HG03103 (cell line): ENCODE measurements around the gene USHBP1.
A peak's percentile ranks its signal among the peaks of the same experiment; 100 is the strongest.

Experiments used
- ATAC-seq: cut with Tn5 transposase; IDR thresholded peaks from one replicate; pipeline ENCODE4 v1.9.1; 2021; ENCODE audit warnings: low read depth; ENCODE audit not compliant: unreplicated experiment

The USHBP1 gene

GRCh38 chr19:17264641-17264979 is at the start of gene USHBP1:
Gene USHBP1, minus strand, starts transcription at chr19:17264745. Its CDS starts 446 bp downstream, at chr19:17264299.
- ATAC-seq: no peak

DNA sequence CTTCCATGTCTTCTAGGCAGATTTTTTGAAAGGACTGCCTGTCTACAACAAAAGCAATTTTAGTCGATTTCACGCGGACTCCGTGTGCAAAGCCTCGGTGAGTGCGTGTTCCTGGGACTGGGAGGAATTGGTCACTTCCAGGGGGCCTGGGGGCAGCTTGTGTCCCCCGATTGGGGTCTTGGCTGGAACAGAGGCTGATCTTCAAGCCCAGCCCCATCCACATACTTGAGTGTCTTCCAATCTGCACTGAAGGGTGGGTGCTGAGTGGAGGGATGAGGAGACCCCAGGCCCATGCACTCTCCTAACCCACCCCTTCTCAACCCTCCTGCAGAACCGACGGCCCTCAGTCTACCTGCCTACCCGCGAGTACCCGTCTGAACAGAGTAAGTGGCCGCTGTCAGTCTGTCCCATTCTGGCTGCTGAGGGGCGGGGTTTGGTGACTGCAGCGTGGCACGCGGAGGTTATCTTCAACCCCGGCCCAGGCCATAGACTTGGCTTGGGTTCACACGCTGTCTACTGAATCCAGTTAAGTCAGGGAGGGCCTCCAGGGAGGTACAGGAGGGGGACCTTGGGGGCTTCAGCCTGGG is 49.6 kb upstream of the USHBP1 start:
- ATAC-seq: no peak

GRCh38 chr19:17312189-17313113 is 47.9 kb upstream of the USHBP1 start:
- no peak for ATAC-seq

- ATAC-seq: no peak
These were observed 47.1 kb upstream of the USHBP1 start for GRCh38 chr19:17311455-17312188.

DNA sequence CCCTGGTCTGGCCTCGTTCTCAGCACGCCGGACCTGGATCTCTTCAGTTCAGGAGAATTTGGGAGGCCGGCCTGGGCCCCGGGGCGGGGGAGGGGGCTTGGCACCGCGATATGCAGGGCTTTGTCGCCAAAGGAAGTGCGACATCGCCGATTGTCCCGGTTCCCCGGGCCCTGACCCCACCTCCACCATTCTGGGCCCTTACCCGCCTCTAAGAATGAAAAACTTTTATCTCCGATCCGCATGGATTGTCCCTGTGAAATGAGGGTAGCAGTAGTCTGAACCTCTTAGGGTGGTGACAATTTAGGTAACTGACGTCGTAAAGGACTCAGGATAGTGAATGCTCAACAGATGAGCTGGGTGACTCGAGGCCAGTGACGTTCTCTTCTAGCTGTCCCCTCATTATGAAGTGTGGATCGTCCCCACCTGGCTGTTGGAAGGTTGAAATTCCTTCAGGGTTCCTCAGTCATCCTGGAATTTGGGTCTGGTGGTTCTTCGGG is 45.5 kb upstream of the USHBP1 start:
- no peak for ATAC-seq

- ATAC-seq: peak; percentile 52
These were observed 44.8 kb upstream of the USHBP1 start, which contains the start of gene DDA1 for GRCh38 chr19:17309198-17309964. Gene DDA1, plus strand, starts transcription at chr19:17309563. Its CDS starts 92 bp downstream, at chr19:17309655.

- no peak for ATAC-seq
These were observed 43.4 kb upstream of the USHBP1 start for GRCh38 chr19:17307876-17308377.

DNA sequence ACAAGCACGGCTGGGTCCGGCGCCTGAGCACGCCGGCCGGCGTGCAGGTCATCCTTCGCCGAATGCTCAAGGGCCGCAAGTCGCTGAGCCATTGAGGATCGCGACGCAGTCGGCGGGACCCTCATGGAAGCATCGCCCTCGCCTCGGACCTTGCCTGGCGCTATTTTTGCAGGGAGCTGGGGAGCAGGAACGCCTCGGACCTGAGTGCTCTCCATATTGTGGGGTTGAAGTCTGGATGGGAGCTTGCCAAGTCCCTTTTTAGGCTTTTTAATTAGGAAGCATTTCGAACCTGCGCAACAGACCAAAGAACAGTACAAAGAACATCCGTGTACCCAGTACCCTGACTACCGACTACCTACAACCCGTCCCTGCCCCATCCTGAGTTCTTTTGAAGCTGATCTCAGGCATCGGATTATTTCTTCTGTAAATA is 41.8 kb upstream of the USHBP1 start:
- no peak for ATAC-seq

- ATAC-seq: peak; percentile 43
These were observed 41.2 kb upstream of the USHBP1 start, which contains the start of gene MRPL34 for GRCh38 chr19:17305517-17306284. Gene MRPL34, plus strand, starts transcription at chr19:17305872. Its CDS starts 21 bp downstream, at chr19:17305893.

GRCh38 chr19:17305216-17305516 is 40.6 kb upstream of the USHBP1 start:
- no peak for ATAC-seq

DNA sequence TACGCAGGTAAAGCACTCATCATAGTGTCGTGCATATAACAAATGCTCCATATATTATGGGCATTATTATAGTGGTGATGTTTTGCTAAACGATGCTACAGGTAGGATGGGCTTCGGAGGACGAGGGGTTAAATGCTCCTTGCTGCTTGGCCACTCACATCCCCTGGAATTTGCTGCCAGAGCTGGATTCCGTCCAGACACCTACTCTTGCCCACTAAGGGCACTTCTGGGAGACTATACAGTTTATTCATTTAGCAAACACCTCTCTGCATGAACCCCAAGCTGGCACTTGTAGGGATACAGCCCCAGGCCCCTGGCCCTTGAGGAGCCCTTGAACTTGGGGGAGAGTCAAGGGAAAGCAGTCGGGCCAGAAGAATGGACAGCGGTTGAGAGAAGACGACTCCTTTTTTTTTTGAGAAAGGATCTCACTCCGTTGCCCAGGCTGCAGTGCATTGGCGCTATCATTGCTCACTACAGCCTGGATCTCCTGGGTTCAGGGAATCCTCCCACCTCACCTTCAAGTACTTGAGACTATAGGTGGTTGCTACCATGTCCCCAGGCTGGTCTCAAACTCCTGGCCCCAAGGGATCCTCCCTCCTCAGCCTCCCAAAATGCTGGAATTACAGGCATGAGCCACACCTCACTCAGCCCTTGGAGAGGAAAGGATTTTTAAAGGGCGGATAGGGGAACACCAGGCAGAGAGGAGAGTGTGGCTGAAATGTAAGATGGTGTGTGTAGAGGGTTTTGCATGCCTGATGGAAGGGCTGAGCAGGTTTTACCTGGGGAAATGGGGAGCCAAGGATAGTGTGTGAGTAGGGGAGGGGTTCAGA is 40.1 kb upstream of the USHBP1 start:
- ATAC-seq: no peak

DNA sequence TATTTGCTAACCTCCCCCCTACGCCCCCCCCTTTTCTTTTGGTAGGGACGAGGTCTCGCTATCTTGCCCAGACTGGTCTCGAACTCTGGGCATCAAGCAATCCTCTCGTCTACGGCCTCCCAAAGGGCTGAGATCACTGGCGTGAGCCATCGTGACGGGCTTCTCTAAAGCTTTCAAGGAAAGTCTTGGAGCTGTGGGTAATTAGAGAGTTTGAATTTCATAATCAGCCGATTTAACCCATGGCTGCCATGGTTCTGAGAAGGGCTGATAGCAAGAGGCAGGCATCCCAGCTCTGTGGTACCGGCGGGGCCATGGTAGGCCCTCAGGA is 39.4 kb upstream of the USHBP1 start:
- no peak for ATAC-seq

DNA sequence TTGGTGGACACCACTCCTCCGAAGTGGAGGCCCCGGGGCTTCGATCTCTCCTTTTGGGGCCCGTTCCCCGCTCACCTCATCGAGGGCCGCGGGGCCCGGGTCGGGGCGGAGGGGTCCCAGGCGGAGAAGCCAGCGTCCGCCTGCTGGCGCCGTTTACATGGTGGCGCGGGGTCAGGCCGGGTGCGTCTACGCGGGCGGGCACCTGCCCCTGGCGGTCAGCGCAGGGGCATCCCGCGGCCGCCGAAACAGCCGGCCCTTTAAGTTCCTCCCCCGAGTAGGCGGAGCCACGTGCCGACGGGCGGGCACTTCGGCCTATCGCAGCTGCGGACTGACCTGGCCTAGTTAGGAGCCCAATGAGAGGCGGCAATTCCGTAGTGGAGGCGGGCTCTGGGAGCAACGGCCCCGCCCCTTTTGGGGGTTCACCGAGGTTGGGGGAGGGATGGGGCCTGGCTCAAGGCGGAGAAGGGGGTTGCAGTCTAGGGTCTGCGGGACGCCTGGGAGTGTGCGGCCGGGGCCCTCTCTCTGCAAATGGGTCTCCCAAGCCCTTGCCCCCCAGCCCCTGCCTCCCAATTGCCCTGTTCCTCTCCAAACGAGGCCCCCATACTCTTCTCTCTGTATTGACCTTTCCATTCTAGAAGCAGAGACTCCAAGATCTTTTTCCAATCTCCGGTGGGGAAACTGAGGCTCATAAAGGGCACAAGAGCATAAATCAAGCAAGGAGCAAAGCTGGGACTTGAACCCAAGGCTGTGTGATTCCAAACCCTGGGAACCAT is 38.8 kb upstream of the USHBP1 start, which contains the start of gene ABHD8:
Gene ABHD8, minus strand, starts transcription at position 259 of the 773 bp plus-strand sequence. CDS start 1,809 bp downstream, outside the sequence.
- ATAC-seq: peak; percentile 62

DNA sequence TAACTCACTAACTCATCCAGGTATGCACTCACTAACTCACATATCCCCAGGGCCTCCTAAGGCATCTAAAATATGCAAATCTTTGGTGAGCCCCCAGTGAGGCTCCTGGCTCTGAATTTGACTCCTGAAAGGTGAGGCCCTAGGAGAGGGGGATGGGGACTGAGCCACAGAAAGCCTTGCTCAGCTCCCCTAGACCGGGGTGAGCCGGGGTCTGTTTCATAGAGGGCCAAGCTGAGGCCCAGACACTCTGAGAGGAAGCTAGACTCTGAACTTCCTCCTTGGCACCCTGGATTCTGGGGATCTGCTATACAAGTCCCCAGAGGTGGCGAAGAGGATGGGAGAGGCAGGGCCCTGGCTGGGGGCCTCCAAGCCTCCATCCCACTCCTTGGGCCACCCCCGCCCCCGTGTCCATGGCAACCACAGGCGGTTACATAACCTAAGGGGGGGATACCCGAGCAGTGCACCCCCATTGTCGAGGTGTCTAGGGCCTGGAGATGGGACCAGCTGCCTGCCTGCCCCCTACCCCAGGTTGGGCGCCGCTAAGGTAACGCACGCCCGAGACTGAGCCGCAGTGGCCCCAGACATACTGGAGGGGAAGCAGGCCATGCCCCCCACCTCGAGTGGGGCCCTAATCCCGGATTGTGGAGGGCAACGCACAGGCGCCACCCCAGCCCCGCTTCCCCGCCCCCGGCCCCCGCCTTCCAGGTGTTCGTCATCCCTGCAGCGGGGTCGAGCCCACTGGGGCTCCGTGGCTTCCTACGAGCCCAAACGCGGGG is 38.0 kb upstream of the USHBP1 start:
- no peak for ATAC-seq

- no peak for ATAC-seq
These were observed 36.6 kb upstream of the USHBP1 start for GRCh38 chr19:17300992-17301619.

- ATAC-seq: no peak
These were observed 32.4 kb upstream of the USHBP1 start for GRCh38 chr19:17296976-17297375.

DNA sequence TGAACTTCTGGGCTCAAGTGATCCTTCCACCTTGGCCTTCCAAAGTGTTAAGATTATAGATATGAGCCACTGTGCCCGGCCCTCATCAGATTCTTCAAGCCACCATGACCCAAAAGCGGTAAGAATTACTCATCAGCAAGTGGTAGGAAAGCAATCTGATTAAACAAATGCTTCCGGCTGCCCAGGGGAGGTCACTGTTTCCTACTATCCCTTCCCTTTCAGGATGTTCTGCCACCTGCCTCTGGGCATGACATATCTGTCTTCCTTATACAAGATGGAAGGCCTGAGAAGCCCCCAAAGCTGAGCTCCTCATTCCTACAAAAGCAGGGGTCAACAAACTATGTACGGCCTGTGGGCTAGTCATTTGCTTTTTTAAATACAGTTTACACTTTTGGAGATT is 31.7 kb upstream of the USHBP1 start:
- ATAC-seq: no peak
